ENCODE results near the gene NCAM1. TPM values are rescaled to one million over a fixed set of nuclear protein-coding genes. Genes with fewer than 3 reads are reported as not detected.

NCAM1 gene
- total RNA-seq, 1 experiment from 2014 or later = 0.22 TPM

DNA sequence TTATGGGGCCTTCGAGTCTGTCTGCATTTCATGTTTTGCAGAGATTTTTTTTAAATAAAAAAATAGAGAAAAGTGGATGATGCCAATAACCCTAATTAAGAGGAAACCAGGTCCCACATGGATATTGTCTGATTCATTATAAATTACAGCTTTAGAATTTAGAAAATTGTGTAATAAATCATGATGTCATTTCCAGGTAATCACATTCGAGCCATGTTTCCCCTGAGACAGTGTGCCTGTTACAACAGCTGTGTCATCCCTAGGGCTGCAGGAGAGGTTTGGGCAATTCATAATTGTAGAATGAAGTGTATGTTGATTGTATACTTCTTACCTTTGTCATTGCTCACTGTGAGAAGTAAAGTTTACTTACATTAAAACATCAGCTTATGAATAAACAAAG is 38.3 kb downstream of the NCAM1 start:
- POLR2A ChIA-PET = no interaction called here
- H3K4me1 ChIP-seq (ENCODE audit: control insufficient read depth in 1 of 2, insufficient read depth in 2 of 2, low read length in 2 of 2) = no peaks in the 10 kb centered on the region
- H3K9me3 ChIP-seq (ENCODE audit: control insufficient read depth in 1 of 2, insufficient read depth in 1 of 2, low read depth in 1 of 2, low read length in 2 of 2) = no peaks in the 10 kb centered on the region
- CTCF ChIA-PET = interaction anchor here (0.9 kb wide), 1 partner anchor 115 kb away, joined by 3 read pairs; no protein-coding TSS in a partner anchor
- TF ChIP-seq ZFX (IDR thresholded peaks at IDR 0.05) (no peak), RAD21 (IDR thresholded peaks at IDR 0.05; ENCODE audit: low read depth) (no peak), TCF7L2 (IDR thresholded peaks at IDR 0.05; ENCODE audit: borderline replicate concordance, extremely low read depth, insufficient read depth, insufficient read length) (no peak), POLR2AphosphoS5 (IDR thresholded peaks at IDR 0.05; ENCODE audit: low read depth, low read length) (no peak), SRF (IDR thresholded peaks at IDR 0.05; ENCODE audit: low read depth) (no peak), ELF1 (IDR thresholded peaks at IDR 0.05; ENCODE audit: borderline replicate concordance, low read depth) (no peak), FOSL1 (IDR thresholded peaks at IDR 0.05; ENCODE audit: low read depth) (no peak), SIN3A (IDR thresholded peaks at IDR 0.05; ENCODE audit: low read depth) (no peak), YY1 (IDR thresholded peaks at IDR 0.05; ENCODE audit: extremely low read depth, insufficient replicate concordance, low read depth, low read length) (no peak)
- TF ChIP-seq, protein P1, sequence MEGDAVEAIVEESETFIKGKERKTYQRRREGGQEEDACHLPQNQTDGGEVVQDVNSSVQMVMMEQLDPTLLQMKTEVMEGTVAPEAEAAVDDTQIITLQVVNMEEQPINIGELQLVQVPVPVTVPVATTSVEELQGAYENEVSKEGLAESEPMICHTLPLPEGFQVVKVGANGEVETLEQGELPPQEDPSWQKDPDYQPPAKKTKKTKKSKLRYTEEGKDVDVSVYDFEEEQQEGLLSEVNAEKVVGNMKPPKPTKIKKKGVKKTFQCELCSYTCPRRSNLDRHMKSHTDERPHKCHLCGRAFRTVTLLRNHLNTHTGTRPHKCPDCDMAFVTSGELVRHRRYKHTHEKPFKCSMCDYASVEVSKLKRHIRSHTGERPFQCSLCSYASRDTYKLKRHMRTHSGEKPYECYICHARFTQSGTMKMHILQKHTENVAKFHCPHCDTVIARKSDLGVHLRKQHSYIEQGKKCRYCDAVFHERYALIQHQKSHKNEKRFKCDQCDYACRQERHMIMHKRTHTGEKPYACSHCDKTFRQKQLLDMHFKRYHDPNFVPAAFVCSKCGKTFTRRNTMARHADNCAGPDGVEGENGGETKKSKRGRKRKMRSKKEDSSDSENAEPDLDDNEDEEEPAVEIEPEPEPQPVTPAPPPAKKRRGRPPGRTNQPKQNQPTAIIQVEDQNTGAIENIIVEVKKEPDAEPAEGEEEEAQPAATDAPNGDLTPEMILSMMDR (IDR thresholded peaks at IDR 0.05 in 2 of 3, conservative IDR thresholded peaks at IDR 0.05 in 1 of 3; ENCODE audit: borderline replicate concordance in 1 of 3, insufficient read depth in 1 of 3, low read depth in 2 of 3, low read length in 2 of 3) = no peak
- TF ChIP-seq, protein P2, sequence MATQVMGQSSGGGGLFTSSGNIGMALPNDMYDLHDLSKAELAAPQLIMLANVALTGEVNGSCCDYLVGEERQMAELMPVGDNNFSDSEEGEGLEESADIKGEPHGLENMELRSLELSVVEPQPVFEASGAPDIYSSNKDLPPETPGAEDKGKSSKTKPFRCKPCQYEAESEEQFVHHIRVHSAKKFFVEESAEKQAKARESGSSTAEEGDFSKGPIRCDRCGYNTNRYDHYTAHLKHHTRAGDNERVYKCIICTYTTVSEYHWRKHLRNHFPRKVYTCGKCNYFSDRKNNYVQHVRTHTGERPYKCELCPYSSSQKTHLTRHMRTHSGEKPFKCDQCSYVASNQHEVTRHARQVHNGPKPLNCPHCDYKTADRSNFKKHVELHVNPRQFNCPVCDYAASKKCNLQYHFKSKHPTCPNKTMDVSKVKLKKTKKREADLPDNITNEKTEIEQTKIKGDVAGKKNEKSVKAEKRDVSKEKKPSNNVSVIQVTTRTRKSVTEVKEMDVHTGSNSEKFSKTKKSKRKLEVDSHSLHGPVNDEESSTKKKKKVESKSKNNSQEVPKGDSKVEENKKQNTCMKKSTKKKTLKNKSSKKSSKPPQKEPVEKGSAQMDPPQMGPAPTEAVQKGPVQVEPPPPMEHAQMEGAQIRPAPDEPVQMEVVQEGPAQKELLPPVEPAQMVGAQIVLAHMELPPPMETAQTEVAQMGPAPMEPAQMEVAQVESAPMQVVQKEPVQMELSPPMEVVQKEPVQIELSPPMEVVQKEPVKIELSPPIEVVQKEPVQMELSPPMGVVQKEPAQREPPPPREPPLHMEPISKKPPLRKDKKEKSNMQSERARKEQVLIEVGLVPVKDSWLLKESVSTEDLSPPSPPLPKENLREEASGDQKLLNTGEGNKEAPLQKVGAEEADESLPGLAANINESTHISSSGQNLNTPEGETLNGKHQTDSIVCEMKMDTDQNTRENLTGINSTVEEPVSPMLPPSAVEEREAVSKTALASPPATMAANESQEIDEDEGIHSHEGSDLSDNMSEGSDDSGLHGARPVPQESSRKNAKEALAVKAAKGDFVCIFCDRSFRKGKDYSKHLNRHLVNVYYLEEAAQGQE (IDR thresholded peaks at IDR 0.05; ENCODE audit: low read depth) = no peak
- DNase-seq (ENCODE audit: low read depth, low spot score) (no peak), ATAC-seq (no peak)
- H3K4me2 ChIP-seq (ENCODE audit: low read length) = no peak overlapping the region
- no TSS peak for BruUV-seq (replicated peaks)
- no peaks in the 10 kb centered on the region; the same call in 1 of the 2 replicates for H4K20me1 ChIP-seq (ENCODE audit: insufficient read depth)
- no peak overlapping the region for H2AFZ ChIP-seq (ENCODE audit: low read depth, low read length, poor library complexity, severe bottlenecking)
- no peaks in the 10 kb centered on the region for H3K79me2 ChIP-seq (ENCODE audit: insufficient read depth, low read length)
- no peak overlapping the region for H3K27ac ChIP-seq (ENCODE audit: low read depth, low read length)
- no peak overlapping the region for H3K9ac ChIP-seq (ENCODE audit: low read length)
- peaks cover 31% of the 10 kb centered on the region for H3K27me3 ChIP-seq (ENCODE audit: insufficient read depth, low read length)
- H3K4me3 ChIP-seq (replicated peaks in 1 of 2; ENCODE audit: low read depth in 1 of 2, low read length in 2 of 2) = no peak overlapping the region
- intact Hi-C loops (cut with micrococcal nuclease) = no loop called here
- no peaks in the 10 kb centered on the region for H3K9me2 ChIP-seq (ENCODE audit: insufficient read depth)
- H3K36me3 ChIP-seq (ENCODE audit: control insufficient read depth in 1 of 2, insufficient read depth in 2 of 2, low read length in 2 of 2) = no peaks in the 10 kb centered on the region
- RAD21 ChIA-PET (ENCODE audit: low non-redundant PET in 1 of 2, low total read pairs in 2 of 2, uncharacterized antibody in 2 of 2, unreplicated experiment in 2 of 2) = no interaction called here
